ENCODE data around the gene TPK1. TPM values are rescaled to one million over a fixed set of nuclear protein-coding genes. Genes with fewer than 3 reads are reported as not detected.

The TPK1 gene
- total RNA-seq, 5 donors from 2014 or later (not counting 1 experiment from before 2014, with no cell fraction given): 19.1 to 31.6 (median 22.0) TPM

GRCh38 chr7:144771174-144771573, 64.7 kb downstream of the TPK1 start:
- POLR2A ChIA-PET: no interaction called here
- Mint-ChIP-seq H3K36me3 (peaks cover 8% of the 10 kb centered on the region), H3K27ac (no peak overlapping the region), H3K4me1 (peaks cover 28 to 37% (median 35%) of the 10 kb centered on the region in 3 donors), H3K9me3 (no peaks in the 10 kb centered on the region), H3K27me3 (no peaks in the 10 kb centered on the region), H3K4me3 (no peak overlapping the region)
- H3K4me3 ChIP-seq (ENCODE audit: control insufficient read depth in 1 of 2, extremely low read depth in 1 of 2, low read length in 1 of 2): no peak overlapping the region
- no peaks in the 10 kb centered on the region for H3K9me3 ChIP-seq
- no peaks in the 10 kb centered on the region for H3K27me3 ChIP-seq (replicated peaks in 1 of 2; ENCODE audit: control insufficient read depth in 2 of 2, extremely low read depth in 1 of 2, insufficient read depth in 2 of 2, low read length in 1 of 2)
- DNase-seq: no peak
- peaks cover 0 to 12% of the 10 kb centered on the region in 2 experiments for H3K4me1 ChIP-seq (ENCODE audit: control insufficient read depth in 1 of 2, extremely low read depth in 1 of 2, insufficient read depth in 2 of 2, low read length in 2 of 2)
- ATAC-seq (replicated peaks in 1 of 4): no peak
- no peak overlapping the region for H3K27ac ChIP-seq (ENCODE audit: low read length)
- CTCF ChIA-PET: no interaction called here
- no CpG with 5 or more reads among the region's 2 CpGs for WGBS (ENCODE audit: insufficient coverage)
- H3K36me3 ChIP-seq (ENCODE audit: control insufficient read depth in 2 of 2, extremely low read depth in 1 of 2, insufficient read depth in 1 of 2, low read length in 1 of 2): no peaks in the 10 kb centered on the region

DNA sequence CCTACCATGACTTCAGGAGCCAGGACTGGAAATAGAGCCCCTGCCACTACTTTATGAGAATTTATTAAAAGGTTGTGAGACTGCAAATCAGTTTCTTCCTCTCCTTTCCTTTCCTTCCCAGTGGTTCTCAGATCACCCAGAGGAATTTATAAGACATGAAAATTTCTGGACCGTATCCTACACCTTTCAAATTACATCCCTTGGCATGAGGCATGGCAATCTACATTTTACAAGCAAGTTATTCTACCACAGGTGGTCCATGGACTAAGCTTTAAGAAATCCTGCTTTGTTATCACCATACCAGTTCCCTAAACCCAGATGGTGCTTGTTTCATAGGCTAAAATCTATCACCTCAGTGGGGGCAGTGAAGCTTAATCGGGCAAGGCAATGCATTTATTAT, 66.5 kb downstream of the TPK1 start:
- peaks cover 15 to 25% (median 19%) of the 10 kb centered on the region in 3 donors for H3K4me1 Mint-ChIP-seq
- DNase-seq (no peak), ATAC-seq (replicated peaks in 1 of 4) (no peak)
- Histone ChIP-seq H3K9me3 (no peaks in the 10 kb centered on the region), H3K27me3 (replicated peaks in 1 of 2; ENCODE audit: control insufficient read depth in 2 of 2, extremely low read depth in 1 of 2, insufficient read depth in 2 of 2, low read length in 1 of 2) (no peaks in the 10 kb centered on the region), H3K36me3 (ENCODE audit: control insufficient read depth in 2 of 2, extremely low read depth in 1 of 2, insufficient read depth in 1 of 2, low read length in 1 of 2) (no peaks in the 10 kb centered on the region), H3K4me3 (ENCODE audit: control insufficient read depth in 1 of 2, extremely low read depth in 1 of 2, low read length in 1 of 2) (no peak overlapping the region), H3K27ac (ENCODE audit: low read length) (no peak overlapping the region), H3K4me1 (ENCODE audit: control insufficient read depth in 1 of 2, extremely low read depth in 1 of 2, insufficient read depth in 2 of 2, low read length in 2 of 2) (peaks cover 0 to 7% of the 10 kb centered on the region in 2 experiments)
- no peak overlapping the region for H3K4me3 Mint-ChIP-seq
- H3K9me3 Mint-ChIP-seq: no peaks in the 10 kb centered on the region
- WGBS (ENCODE audit: insufficient coverage): 100% methylated on average over 1 of the region's 2 CpGs
- no peaks in the 10 kb centered on the region for H3K27me3 Mint-ChIP-seq
- no peak overlapping the region for H3K27ac Mint-ChIP-seq
- CTCF ChIA-PET: interaction anchor here in 1 of 2 donors (0.8 to 1.0 kb wide), 2 partner anchors 18 to 61 kb away, joined by 4 to 8 read pairs; no protein-coding TSS in a partner anchor
- peaks cover 15% of the 10 kb centered on the region for H3K36me3 Mint-ChIP-seq
- POLR2A ChIA-PET: interaction anchor here in 1 of 2 donors (0.5 kb wide), 1 partner anchor 14 kb away, joined by 4 read pairs; no protein-coding TSS in a partner anchor

- ATAC-seq (replicated peaks in 1 of 4) (no peak), DNase-seq (no peak)
- no peaks in the 10 kb centered on the region for H3K36me3 ChIP-seq (ENCODE audit: control insufficient read depth in 2 of 2, extremely low read depth in 1 of 2, insufficient read depth in 1 of 2, low read length in 1 of 2)
- H3K9me3 ChIP-seq: no peaks in the 10 kb centered on the region
- no peak overlapping the region for H3K4me3 ChIP-seq (ENCODE audit: control insufficient read depth in 1 of 2, extremely low read depth in 1 of 2, low read length in 1 of 2)
- POLR2A ChIA-PET: no interaction called here
- Mint-ChIP-seq H3K27ac (no peak overlapping the region), H3K4me3 (no peak overlapping the region), H3K27me3 (no peaks in the 10 kb centered on the region), H3K9me3 (no peaks in the 10 kb centered on the region), H3K4me1 (peaks cover 15 to 24% (median 19%) of the 10 kb centered on the region in 3 donors), H3K36me3 (peaks cover 21% of the 10 kb centered on the region)
- H3K27me3 ChIP-seq (replicated peaks in 1 of 2; ENCODE audit: control insufficient read depth in 2 of 2, extremely low read depth in 1 of 2, insufficient read depth in 2 of 2, low read length in 1 of 2): no peaks in the 10 kb centered on the region
- no peak overlapping the region for H3K27ac ChIP-seq (ENCODE audit: low read length)
- H3K4me1 ChIP-seq (ENCODE audit: control insufficient read depth in 1 of 2, extremely low read depth in 1 of 2, insufficient read depth in 2 of 2, low read length in 2 of 2): peaks cover 0 to 7% of the 10 kb centered on the region in 2 experiments
- WGBS (ENCODE audit: insufficient coverage): no CpG with 5 or more reads among the region's 2 CpGs
- CTCF ChIA-PET: interaction anchor here (0.6 to 0.7 kb wide), 2 partner anchors 21 to 157 kb away, joined by 3 to 4 read pairs; no protein-coding TSS in a partner anchor
Measured at GRCh38 chr7:144768633-144769032, 67.2 kb downstream of the TPK1 start.

DNA sequence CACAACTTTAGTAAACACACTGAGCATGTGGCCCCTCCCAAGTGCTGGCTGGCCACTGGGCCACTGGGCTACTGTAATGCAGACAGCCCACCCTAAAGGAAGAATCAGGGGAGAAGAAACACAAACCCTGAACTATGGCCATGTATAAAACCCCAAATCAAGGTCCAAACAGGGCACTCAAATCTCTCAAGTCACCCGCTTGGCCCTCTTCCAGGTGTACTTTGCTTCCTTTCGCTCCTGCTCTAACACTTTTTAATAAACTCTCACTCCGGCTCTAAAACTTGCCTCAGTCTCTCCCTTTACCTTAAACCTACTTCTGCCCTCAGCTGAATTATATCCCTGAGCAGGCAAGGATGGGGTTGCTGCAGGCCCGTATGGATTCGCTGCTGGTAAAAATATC, 72.6 kb downstream of the TPK1 start:
- peaks cover 0 to 7% of the 10 kb centered on the region in 2 donors for H3K36me3 ChIP-seq (ENCODE audit: control insufficient read depth in 2 of 2, extremely low read depth in 1 of 2, insufficient read depth in 1 of 2, low read length in 1 of 2)
- Mint-ChIP-seq H3K4me1 (peaks cover 0 to 19% (median 5%) of the 10 kb centered on the region in 3 donors), H3K9me3 (no peaks in the 10 kb centered on the region), H3K4me3 (no peak overlapping the region), H3K27me3 (no peaks in the 10 kb centered on the region), H3K36me3 (peaks cover 55% of the 10 kb centered on the region), H3K27ac (no peak overlapping the region)
- no peak overlapping the region for H3K27ac ChIP-seq (ENCODE audit: low read length)
- ChIA-PET POLR2A (no interaction called here), CTCF (no interaction called here)
- H3K4me1 ChIP-seq (ENCODE audit: control insufficient read depth in 1 of 2, extremely low read depth in 1 of 2, insufficient read depth in 2 of 2, low read length in 2 of 2): no peaks in the 10 kb centered on the region
- WGBS (ENCODE audit: insufficient coverage): 92% methylated on average over 3 of the region's 5 CpGs
- ATAC-seq (replicated peaks in 1 of 4) (no peak), DNase-seq (no peak)
- H3K27me3 ChIP-seq (replicated peaks in 1 of 2; ENCODE audit: control insufficient read depth in 2 of 2, extremely low read depth in 1 of 2, insufficient read depth in 2 of 2, low read length in 1 of 2): no peaks in the 10 kb centered on the region
- no peak overlapping the region for H3K4me3 ChIP-seq (ENCODE audit: control insufficient read depth in 1 of 2, extremely low read depth in 1 of 2, low read length in 1 of 2)
- H3K9me3 ChIP-seq: no peaks in the 10 kb centered on the region

GRCh38 chr7:144762853-144763252, 73.0 kb downstream of the TPK1 start:
- ChIA-PET POLR2A (no interaction called here), CTCF (no interaction called here)
- Mint-ChIP-seq H3K9me3 (no peaks in the 10 kb centered on the region), H3K36me3 (peaks cover 55% of the 10 kb centered on the region), H3K27ac (no peak overlapping the region), H3K27me3 (no peaks in the 10 kb centered on the region), H3K4me3 (no peak overlapping the region), H3K4me1 (peaks cover 0 to 19% (median 5%) of the 10 kb centered on the region in 3 donors)
- DNase-seq: no peak
- Histone ChIP-seq H3K9me3 (no peaks in the 10 kb centered on the region), H3K4me3 (ENCODE audit: control insufficient read depth in 1 of 2, extremely low read depth in 1 of 2, low read length in 1 of 2) (no peak overlapping the region), H3K27me3 (replicated peaks in 1 of 2; ENCODE audit: control insufficient read depth in 2 of 2, extremely low read depth in 1 of 2, insufficient read depth in 2 of 2, low read length in 1 of 2) (no peaks in the 10 kb centered on the region), H3K36me3 (ENCODE audit: control insufficient read depth in 2 of 2, extremely low read depth in 1 of 2, insufficient read depth in 1 of 2, low read length in 1 of 2) (peaks cover 0 to 7% of the 10 kb centered on the region in 2 donors), H3K27ac (ENCODE audit: low read length) (no peak overlapping the region), H3K4me1 (ENCODE audit: control insufficient read depth in 1 of 2, extremely low read depth in 1 of 2, insufficient read depth in 2 of 2, low read length in 2 of 2) (no peaks in the 10 kb centered on the region)
- no peak for ATAC-seq (replicated peaks in 1 of 4)
- no CpG with 5 or more reads among the region's 1 CpG for WGBS (ENCODE audit: insufficient coverage)

DNA sequence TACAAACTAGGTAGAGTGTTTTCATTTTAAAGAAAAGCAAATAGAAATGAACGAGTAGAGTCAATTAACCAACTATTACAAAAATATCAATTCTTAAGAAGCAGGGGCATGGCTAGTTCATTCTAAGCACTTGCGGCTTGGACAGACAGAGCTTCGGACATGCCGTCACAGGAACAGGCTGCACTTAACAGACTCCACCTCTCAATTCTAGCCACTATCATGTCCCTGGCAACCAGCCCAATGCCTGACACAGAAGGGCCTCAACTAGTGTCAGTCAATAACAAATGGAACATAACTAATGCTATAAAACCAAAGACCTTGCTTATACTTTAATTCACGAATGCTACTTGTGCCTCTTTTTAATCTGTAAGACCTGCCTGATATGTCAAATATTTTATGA, 74.4 kb downstream of the TPK1 start:
- POLR2A ChIA-PET: no interaction called here
- Histone ChIP-seq H3K27ac (ENCODE audit: low read length) (no peak overlapping the region), H3K4me1 (ENCODE audit: control insufficient read depth in 1 of 2, extremely low read depth in 1 of 2, insufficient read depth in 2 of 2, low read length in 2 of 2) (no peaks in the 10 kb centered on the region), H3K9me3 (no peaks in the 10 kb centered on the region), H3K4me3 (ENCODE audit: control insufficient read depth in 1 of 2, extremely low read depth in 1 of 2, low read length in 1 of 2) (no peak overlapping the region), H3K36me3 (ENCODE audit: control insufficient read depth in 2 of 2, extremely low read depth in 1 of 2, insufficient read depth in 1 of 2, low read length in 1 of 2) (peaks cover 0 to 7% of the 10 kb centered on the region in 2 donors), H3K27me3 (replicated peaks in 1 of 2; ENCODE audit: control insufficient read depth in 2 of 2, extremely low read depth in 1 of 2, insufficient read depth in 2 of 2, low read length in 1 of 2) (no peaks in the 10 kb centered on the region)
- Mint-ChIP-seq H3K4me3 (no peak overlapping the region), H3K36me3 (peaks cover 58% of the 10 kb centered on the region), H3K27ac (no peak overlapping the region), H3K9me3 (no peaks in the 10 kb centered on the region), H3K4me1 (peaks cover 0 to 11% (median 0%) of the 10 kb centered on the region in 3 donors), H3K27me3 (no peaks in the 10 kb centered on the region)
- DNase-seq: no peak
- 96% methylated on average over 4 of the region's 5 CpGs for WGBS (ENCODE audit: insufficient coverage)
- CTCF ChIA-PET: no interaction called here
- no peak for ATAC-seq (replicated peaks in 1 of 4)

- Mint-ChIP-seq H3K9me3 (peaks cover 0 to 7% (median 0%) of the 10 kb centered on the region in 3 donors), H3K27me3 (no peaks in the 10 kb centered on the region), H3K4me3 (no peak overlapping the region), H3K27ac (no peak overlapping the region), H3K4me1 (peaks cover 0 to 11% (median 0%) of the 10 kb centered on the region in 3 donors), H3K36me3 (peaks cover 68% of the 10 kb centered on the region)
- Histone ChIP-seq H3K9me3 (no peaks in the 10 kb centered on the region), H3K4me3 (ENCODE audit: control insufficient read depth in 1 of 2, extremely low read depth in 1 of 2, low read length in 1 of 2) (no peak overlapping the region), H3K36me3 (ENCODE audit: control insufficient read depth in 2 of 2, extremely low read depth in 1 of 2, insufficient read depth in 1 of 2, low read length in 1 of 2) (peaks cover 0 to 7% of the 10 kb centered on the region in 2 donors), H3K27ac (ENCODE audit: low read length) (no peak overlapping the region), H3K27me3 (replicated peaks in 1 of 2; ENCODE audit: control insufficient read depth in 2 of 2, extremely low read depth in 1 of 2, insufficient read depth in 2 of 2, low read length in 1 of 2) (no peaks in the 10 kb centered on the region), H3K4me1 (ENCODE audit: control insufficient read depth in 1 of 2, extremely low read depth in 1 of 2, insufficient read depth in 2 of 2, low read length in 2 of 2) (no peaks in the 10 kb centered on the region)
- DNase-seq: no peak
- POLR2A ChIA-PET: no interaction called here
- CTCF ChIA-PET: no interaction called here
- no CpG with 5 or more reads among the region's 4 CpGs for WGBS (ENCODE audit: insufficient coverage)
- ATAC-seq (replicated peaks in 1 of 4): no peak
Measured at GRCh38 chr7:144759653-144760052, 76.2 kb downstream of the TPK1 start.

Data from T-cell (primary cell).